ENCODE data around the gene FOXP4.

Gene FOXP4

GRCh38 chr6:41523915-41524633 lies 22.1 kb upstream of the FOXP4 start:
- no peak for DNase-seq

GRCh38 chr6:41524634-41525011 lies 21.6 kb upstream of the FOXP4 start:
- no peak for DNase-seq

- no peak for DNase-seq
Measured at GRCh38 chr6:41527721-41528408, 18.3 kb upstream of the FOXP4 start.

GRCh38 chr6:41528409-41528963 lies 17.7 kb upstream of the FOXP4 start:
- DNase-seq, result no peak

GRCh38 chr6:41529049-41529448 lies 17.1 kb upstream of the FOXP4 start:
- DNase-seq, result no peak

GRCh38 chr6:41529970-41530369 lies 16.2 kb upstream of the FOXP4 start:
- DNase-seq, result no peak

- no peak for DNase-seq
Measured at GRCh38 chr6:41530476-41530875, 15.7 kb upstream of the FOXP4 start.

- DNase-seq, result no peak
Measured at GRCh38 chr6:41531016-41531415, 15.2 kb upstream of the FOXP4 start.

GRCh38 chr6:41531591-41532582 lies 14.3 kb upstream of the FOXP4 start:
- DNase-seq, result no peak

GRCh38 chr6:41535766-41536165 lies 10.4 kb upstream of the FOXP4 start:
- DNase-seq, result no peak

GRCh38 chr6:41536795-41537758 lies 9.1 kb upstream of the FOXP4 start:
- no peak for DNase-seq

- DNase-seq, result no peak
Measured at GRCh38 chr6:41538556-41539182, 7.5 kb upstream of the FOXP4 start.

- no peak for DNase-seq
Measured at GRCh38 chr6:41539204-41539603, 7.0 kb upstream of the FOXP4 start.

- DNase-seq, result no peak
Measured at GRCh38 chr6:41541364-41541763, 4.8 kb upstream of the FOXP4 start.

GRCh38 chr6:41543087-41543486 lies 3.1 kb upstream of the FOXP4 start:
- no peak for DNase-seq

GRCh38 chr6:41545247-41545702 lies 906 bp upstream of the FOXP4 start:
- no peak for DNase-seq

GRCh38 chr6:41546475-41546865 lies 289 bp downstream of the FOXP4 start:
- no peak for DNase-seq

GRCh38 chr6:41546866-41547798 lies 951 bp downstream of the FOXP4 start:
- DNase-seq, result peak in 1 of 2 donors; percentile 40

GRCh38 chr6:41547799-41548097 lies 1.6 kb downstream of the FOXP4 start:
- no peak for DNase-seq

Data from hippocampal formation (tissue), 2 donors.